HG03039 (cell line): ENCODE results near the gene TNNT2.

Source experiments
- ATAC-seq: cut with Tn5 transposase; IDR thresholded peaks from one replicate; pipeline ENCODE4 v1.9.1; 2021; ENCODE audit warnings: mild to moderate bottlenecking, moderate library complexity; ENCODE audit not compliant: unreplicated experiment

The TNNT2 gene

GRCh38 chr1:201336711-201337450 lies 40.6 kb downstream of the TNNT2 start:
- no peak for ATAC-seq

- no peak for ATAC-seq
Observed at GRCh38 chr1:201335901-201336300, 41.6 kb downstream of the TNNT2 start.

- ATAC-seq = no peak
Observed at GRCh38 chr1:201335174-201335870, 42.2 kb downstream of the TNNT2 start.

DNA sequence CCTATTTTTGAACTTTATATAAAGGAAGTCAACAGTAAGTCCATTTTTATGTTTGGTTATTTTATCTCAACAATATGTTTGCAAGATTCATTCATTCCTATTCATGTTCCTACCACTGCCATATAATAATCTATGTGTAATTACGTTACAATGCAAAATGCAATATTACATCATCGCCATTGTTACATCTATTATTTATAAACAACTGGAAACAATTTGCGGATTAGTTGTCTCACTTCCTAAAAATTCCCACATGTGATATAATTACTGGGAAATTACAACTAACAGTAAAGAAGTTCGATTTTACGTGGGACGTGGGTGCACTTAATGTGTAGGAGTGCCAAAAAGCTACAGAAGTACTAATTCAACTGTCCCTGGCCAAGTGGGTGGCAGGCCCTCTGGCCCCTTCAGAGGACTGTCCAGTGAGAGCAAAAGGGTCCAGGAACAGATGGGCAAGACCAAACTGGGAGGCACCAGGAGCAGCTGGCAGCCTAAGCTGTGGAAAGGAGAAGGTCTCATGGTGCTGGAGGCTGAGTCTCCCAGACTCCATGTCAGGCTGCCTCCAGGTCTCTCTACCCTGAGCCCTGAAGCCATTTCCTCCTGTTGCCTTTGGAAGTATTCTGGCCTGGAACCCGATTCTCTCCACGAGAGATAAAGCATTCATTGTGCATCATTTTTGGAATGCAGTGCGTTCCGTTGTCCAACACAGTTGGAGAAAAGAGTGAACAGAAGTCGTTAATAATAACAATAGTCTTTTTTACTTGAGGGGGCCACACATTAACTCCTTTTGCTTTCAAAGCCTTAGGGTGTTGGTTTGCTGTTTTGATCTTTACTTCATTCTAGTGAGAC lies 42.9 kb downstream of the TNNT2 start:
- ATAC-seq = no peak

DNA sequence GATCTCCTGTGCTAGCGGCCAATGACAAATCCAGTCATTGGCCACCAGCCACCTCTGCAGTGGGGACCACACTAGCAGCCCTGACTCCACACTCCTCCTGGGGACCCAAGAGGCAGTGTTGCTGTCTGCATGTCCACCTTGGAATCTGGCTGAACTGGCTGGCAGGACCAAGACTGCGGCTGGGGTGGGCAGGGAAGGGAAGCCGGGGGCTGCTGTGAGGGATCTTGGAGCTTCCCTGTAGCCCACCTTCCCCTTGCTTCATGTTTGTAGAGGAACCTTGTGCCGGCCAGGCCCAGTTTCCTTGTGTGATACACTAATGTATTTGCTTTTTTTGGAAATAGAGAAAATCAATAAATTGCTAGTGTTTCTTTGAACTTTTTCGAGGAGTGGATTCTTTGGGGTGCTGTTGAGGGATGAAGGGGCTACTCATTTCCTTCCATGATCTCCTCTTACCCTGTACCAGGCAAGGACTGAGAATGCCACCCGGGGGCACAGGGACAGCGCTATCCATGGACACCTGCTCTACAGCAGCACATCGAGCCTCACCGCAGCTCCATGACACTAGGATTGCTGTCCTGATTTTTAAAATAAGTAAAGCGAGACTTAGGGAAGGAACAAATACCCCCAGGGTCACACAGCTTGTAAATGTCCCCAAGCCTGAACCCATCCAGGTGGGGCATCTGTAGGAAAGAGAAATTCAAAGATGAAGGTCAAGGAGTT lies 44.7 kb downstream of the TNNT2 start:
- ATAC-seq = no peak

GRCh38 chr1:201332021-201332420 lies 45.5 kb downstream of the TNNT2 start:
- no peak for ATAC-seq

- no peak for ATAC-seq
Observed at GRCh38 chr1:201331166-201331565, 46.3 kb downstream of the TNNT2 start.

DNA sequence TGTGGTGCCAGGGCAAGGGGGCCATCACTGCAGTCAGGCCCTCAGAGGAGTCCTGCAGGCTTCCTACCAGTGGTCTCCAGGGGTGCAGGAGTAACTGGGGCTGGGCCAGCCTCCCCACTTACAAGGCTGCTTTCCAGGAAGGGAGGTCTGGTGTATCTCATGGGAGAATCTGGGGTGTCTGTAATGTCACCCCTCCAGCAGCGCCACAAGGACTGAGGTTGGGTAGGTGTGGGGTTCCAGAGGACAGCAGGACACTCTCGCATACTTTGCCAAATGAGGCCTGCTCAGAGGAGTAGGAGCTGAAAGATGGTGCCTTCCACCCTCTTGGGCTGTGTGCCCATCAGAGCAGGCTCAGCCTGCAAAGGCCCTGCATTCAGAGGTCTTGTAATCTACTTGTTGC lies 46.9 kb downstream of the TNNT2 start:
- ATAC-seq = no peak

DNA sequence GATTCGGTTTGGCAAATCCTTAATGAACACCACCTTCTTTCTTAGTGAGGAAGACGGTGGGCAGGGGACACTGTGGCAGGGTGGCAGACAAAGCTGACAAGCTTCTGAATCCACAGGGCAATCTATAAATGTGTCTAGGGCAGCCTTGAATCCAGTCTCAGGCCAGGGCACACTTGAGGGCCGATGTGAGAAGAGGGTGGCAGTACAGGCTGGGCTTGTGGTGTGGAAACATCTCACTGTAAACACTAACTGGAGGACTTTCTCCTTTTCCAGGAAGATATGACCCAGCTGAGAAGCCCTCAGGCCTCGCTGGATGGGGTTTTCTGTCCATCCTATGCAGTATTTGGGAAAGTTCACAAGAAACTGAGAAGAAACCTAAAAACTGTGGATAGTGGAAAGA lies 47.7 kb downstream of the TNNT2 start:
- no peak for ATAC-seq

DNA sequence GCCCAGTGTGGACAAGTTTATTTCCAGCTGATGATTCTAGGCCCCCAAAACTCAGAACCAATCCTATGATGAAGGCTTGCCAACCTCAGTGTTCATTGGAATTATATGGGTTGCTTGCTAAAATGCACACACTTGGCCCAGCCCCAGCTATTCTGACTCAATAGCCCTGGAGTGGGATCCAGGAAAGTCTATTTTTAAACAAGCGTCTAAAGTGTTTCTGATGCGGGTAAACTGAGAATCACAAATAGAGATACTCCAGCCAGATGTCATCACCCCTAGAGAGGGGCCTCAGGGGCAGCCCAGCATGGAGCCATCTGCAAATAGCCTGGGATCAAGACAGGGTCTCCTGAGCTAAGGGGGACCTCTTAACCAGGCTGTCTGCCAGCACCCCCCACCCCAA lies 48.2 kb downstream of the TNNT2 start:
- ATAC-seq = no peak

- no peak for ATAC-seq
Observed at GRCh38 chr1:201328576-201328975, 48.9 kb downstream of the TNNT2 start.

DNA sequence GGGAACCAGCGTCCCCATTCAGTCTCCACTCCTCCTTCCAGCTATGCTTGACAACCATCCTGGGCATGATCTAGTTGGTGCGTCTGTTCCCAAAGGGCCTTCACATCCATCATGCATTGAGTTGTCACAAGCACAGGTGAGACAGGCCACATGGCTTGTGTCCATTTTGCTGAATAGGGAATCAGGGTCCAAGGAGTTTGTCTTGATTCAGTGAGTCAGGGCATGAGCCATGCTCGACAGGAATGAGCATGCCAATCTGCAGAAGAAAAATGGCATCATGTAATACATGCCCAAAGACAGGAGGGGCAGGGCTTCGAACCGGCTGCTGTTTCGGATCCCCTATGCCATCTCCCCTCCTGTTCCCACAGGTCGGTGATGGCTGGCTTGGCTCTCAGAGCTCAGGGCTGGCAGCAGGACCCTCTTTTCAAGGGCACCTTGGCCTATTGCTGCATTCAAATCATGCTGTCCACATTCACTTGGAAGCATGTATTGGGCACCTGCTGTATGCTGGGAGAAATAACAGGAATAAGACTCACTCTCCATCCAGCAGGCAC lies 49.7 kb downstream of the TNNT2 start:
- no peak for ATAC-seq

DNA sequence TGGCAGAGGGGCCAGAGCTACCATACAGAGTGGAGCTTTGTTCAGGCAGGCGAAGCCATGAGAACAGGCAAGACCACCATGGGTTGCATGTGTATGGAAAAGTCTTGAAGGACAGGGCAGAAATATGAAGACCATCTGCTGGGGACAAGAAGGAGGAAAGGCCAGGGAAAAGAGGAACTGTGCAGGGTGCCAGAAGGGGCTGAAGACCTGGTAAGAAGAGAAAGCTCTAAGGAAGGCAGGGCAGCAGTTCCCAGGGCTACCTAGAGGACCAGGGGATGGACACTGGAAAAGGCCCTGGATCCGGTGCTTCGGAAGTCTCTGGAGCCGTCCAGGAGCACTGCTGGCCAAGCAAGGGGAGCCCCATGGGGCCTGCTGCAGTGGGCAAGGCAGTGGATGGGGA lies 50.8 kb downstream of the TNNT2 start:
- ATAC-seq = no peak

DNA sequence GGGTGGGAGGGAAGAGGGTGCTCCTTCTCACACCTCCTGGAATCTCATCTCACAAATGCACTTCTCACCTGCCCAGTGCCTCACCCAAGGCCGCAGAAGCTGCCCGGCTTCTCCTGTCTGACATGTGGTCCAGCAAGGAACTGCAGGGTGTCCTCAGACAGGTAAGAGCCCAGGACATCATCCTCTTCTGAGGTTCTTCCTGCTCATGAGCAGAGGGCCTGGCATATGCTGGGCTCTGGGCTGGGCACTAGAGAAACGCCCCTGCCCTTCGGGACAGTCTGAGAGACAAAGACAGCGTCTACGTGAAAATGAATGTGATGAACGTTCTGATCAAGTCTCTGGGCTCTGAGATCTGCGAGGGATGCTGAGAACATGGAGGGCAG lies 51.8 kb downstream of the TNNT2 start:
- no peak for ATAC-seq

- ATAC-seq = no peak
Observed at GRCh38 chr1:201324821-201325677, 52.4 kb downstream of the TNNT2 start.

DNA sequence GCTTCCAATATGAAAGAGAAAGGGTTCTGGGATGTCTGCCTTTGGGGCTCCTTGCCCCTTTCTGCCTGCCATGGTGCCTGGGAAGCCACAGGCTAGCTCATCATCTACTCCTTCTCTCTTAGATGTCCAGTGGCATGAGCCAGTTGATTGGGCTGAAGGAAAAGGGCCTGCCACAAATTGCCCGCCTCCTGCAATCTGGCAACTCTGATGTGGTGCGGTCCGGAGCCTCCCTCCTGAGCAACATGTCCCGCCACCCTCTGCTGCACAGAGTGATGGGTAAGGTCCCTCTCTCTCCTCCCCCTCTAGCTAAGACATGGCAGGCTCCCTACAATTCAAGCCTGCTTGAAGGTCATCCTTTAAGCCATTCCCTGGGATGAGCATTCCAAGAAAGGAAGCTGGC lies 53.2 kb downstream of the TNNT2 start:
- ATAC-seq = no peak

- ATAC-seq = no peak
Observed at GRCh38 chr1:201322653-201323510, 54.6 kb downstream of the TNNT2 start.

- no peak for ATAC-seq
Observed at GRCh38 chr1:201321826-201322390, 55.6 kb downstream of the TNNT2 start.
